ENCODE data around the gene GPX6. TPM values are rescaled to one million over a fixed set of nuclear protein-coding genes. Genes with fewer than 3 reads are reported as not detected.

GPX6 gene
- total RNA-seq, 4 donors from 2014 or later: not detected

- WGBS, 2 donors (ENCODE audit: low coverage in 1 of 2): 28% methylated on average over 8 to 31 of the region's 31 CpGs
- peaks cover 0 to 11% (median 3%) of the 10 kb centered on the region in 4 donors for H3K4me1 ChIP-seq
- H3K4me3 ChIP-seq: peak overlapping the region in 1 of 4 donors; percentile 30
- intact Hi-C loops (cut with DNase I; ENCODE audit: low total_unique reads) (no loop called here), in situ Hi-C loops (cut with MboI; ENCODE audit: low pct_ligation_motif_present in 1 of 4, low pct_unique_long_range_greater_than_20kb in 1 of 4, low sequenced_read_pairs in 3 of 4) (no loop called here)
- DNase-seq: no peak
- H3K36me3 ChIP-seq: no peaks in the 10 kb centered on the region
- no peak overlapping the region for H3K27ac ChIP-seq
- H3K9me3 ChIP-seq: no peaks in the 10 kb centered on the region
- TF ChIP-seq POLR2AphosphoS5 (IDR thresholded peaks at IDR 0.05) (no peak), EP300 (IDR thresholded peaks at IDR 0.05; ENCODE audit: low read depth) (no peak), CTCF (IDR thresholded peaks at IDR 0.05) (no peak), POLR2A (IDR thresholded peaks at IDR 0.05) (no peak)
- H3K27me3 ChIP-seq: peaks cover 89% of the 10 kb centered on the region
These were observed 28.3 kb upstream of the GPX6 start for GRCh38 chr6:28543651-28544610.

- Histone ChIP-seq H3K4me1 (peaks cover 0 to 11% (median 3%) of the 10 kb centered on the region in 4 donors), H3K9me3 (no peaks in the 10 kb centered on the region), H3K27ac (no peak overlapping the region), H3K4me3 (peak overlapping the region in 2 of 4 donors; percentile 19 to 47), H3K36me3 (no peaks in the 10 kb centered on the region), H3K27me3 (peaks cover 97% of the 10 kb centered on the region)
- in situ Hi-C loops (cut with MboI; ENCODE audit: low pct_ligation_motif_present in 1 of 4, low pct_unique_long_range_greater_than_20kb in 1 of 4, low sequenced_read_pairs in 3 of 4) (no loop called here), intact Hi-C loops (cut with DNase I; ENCODE audit: low total_unique reads) (no loop called here)
- 0 to 3% methylated on average over 6 to 29 of the region's 30 CpGs for WGBS, 2 donors (ENCODE audit: low coverage in 1 of 2)
- TF ChIP-seq CTCF (IDR thresholded peaks at IDR 0.05) (peak; percentile 11 to 30 (median 24)), POLR2AphosphoS5 (IDR thresholded peaks at IDR 0.05) (no peak), POLR2A (IDR thresholded peaks at IDR 0.05) (no peak)
- DNase-seq: peak; percentile 58
These were observed 27.1 kb upstream of the GPX6 start for GRCh38 chr6:28542440-28543296.

GRCh38 chr6:28541996-28542395 is 26.4 kb upstream of the GPX6 start:
- TF ChIP-seq CTCF (IDR thresholded peaks at IDR 0.05) (no peak), POLR2AphosphoS5 (IDR thresholded peaks at IDR 0.05) (no peak), EP300 (IDR thresholded peaks at IDR 0.05; ENCODE audit: low read depth) (no peak)
- Histone ChIP-seq H3K27me3 (peaks cover 97% of the 10 kb centered on the region), H3K4me3 (peak overlapping the region in 2 of 4 donors; percentile 19 to 47), H3K36me3 (no peaks in the 10 kb centered on the region), H3K27ac (no peak overlapping the region), H3K9me3 (no peaks in the 10 kb centered on the region), H3K4me1 (peaks cover 0 to 11% (median 3%) of the 10 kb centered on the region in 4 donors)
- 42 to 50% methylated on average over 6 to 7 of the region's 7 CpGs for WGBS, 2 donors (ENCODE audit: low coverage in 1 of 2)
- no peak for DNase-seq
- in situ Hi-C loops (cut with MboI; ENCODE audit: low pct_ligation_motif_present in 1 of 4, low pct_unique_long_range_greater_than_20kb in 1 of 4, low sequenced_read_pairs in 3 of 4) (no loop called here), intact Hi-C loops (cut with DNase I; ENCODE audit: low total_unique reads) (no loop called here)
